GM23248 (cell line): ENCODE results near the gene PYCR2.

Source experiments
- EZH2 ChIP-seq: fragments of 200-600 bp; sonication (generic); IDR thresholded peaks from 2 replicates; pipeline ENCODE4 v1.6.1; 2018; ENCODE audit warnings: antibody characterized with exemption, mild to moderate bottlenecking; ENCODE audit not compliant: insufficient read depth, poor library complexity, severe bottlenecking
- EZH2phosphoT487 ChIP-seq: fragments of 200-600 bp; sonication (generic); IDR thresholded peaks from 2 replicates; pipeline ENCODE4 v1.6.1; 2018; ENCODE audit warnings: antibody characterized with exemption, moderate library complexity, mild to moderate bottlenecking, low read depth; ENCODE audit not compliant: insufficient read depth

- TF ChIP-seq EZH2phosphoT487 (no peak), EZH2 (no peak)
Observed at GRCh38 chr1:225914947-225915346, 9.1 kb downstream of the PYCR2 start.
